PC-3 (cell line): ENCODE data around the gene WDR76.

Experiments
- EZH2 ChIP-seq: fragments of 300-600 bp; sonication (generic); IDR thresholded peaks from one replicate; pipeline ENCODE4 v1.6.1; 2017; ENCODE audit warnings: antibody characterized with exemption, mild to moderate bottlenecking, low read length; ENCODE audit not compliant: unreplicated experiment
- EZH2phosphoT487 ChIP-seq: fragments of 300-600 bp; sonication (generic); IDR thresholded peaks from 2 replicates; pipeline ENCODE4 v1.6.1; 2018; ENCODE audit warnings: mild to moderate bottlenecking, antibody characterized with exemption, low read length, borderline replicate concordance
- TF ChIP-seq, protein P1 (sequence below): fragments of 300-600 bp; sonication (generic); conservative IDR thresholded peaks from 2 replicates; pipeline ENCODE4 v1.5.1; 2017; ENCODE audit warnings: antibody characterized with exemption, low read depth, mild to moderate bottlenecking, low read length

DNA sequence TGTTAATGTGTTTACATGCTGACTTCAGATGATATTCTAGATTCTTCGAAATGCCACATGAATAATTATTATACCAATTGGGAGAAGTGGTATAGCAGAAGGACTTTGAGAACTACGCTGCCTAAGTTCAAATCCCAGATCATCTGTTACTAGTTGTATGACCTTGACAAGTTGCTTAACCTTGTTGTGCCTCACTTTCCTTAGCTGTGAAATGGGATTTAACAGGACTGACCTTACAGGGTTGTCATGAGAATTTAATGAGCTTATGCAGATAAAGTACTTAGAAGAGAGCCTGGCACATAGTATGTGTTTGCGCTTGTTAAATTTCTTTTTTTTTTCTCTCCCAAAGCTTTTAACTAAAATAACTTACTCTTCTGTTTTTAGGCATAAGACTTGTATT lies 24.4 kb downstream of the WDR76 start:
- TF ChIP-seq, protein P1, sequence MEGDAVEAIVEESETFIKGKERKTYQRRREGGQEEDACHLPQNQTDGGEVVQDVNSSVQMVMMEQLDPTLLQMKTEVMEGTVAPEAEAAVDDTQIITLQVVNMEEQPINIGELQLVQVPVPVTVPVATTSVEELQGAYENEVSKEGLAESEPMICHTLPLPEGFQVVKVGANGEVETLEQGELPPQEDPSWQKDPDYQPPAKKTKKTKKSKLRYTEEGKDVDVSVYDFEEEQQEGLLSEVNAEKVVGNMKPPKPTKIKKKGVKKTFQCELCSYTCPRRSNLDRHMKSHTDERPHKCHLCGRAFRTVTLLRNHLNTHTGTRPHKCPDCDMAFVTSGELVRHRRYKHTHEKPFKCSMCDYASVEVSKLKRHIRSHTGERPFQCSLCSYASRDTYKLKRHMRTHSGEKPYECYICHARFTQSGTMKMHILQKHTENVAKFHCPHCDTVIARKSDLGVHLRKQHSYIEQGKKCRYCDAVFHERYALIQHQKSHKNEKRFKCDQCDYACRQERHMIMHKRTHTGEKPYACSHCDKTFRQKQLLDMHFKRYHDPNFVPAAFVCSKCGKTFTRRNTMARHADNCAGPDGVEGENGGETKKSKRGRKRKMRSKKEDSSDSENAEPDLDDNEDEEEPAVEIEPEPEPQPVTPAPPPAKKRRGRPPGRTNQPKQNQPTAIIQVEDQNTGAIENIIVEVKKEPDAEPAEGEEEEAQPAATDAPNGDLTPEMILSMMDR = no peak
- no peak for TF ChIP-seq EZH2
- no peak for TF ChIP-seq EZH2phosphoT487
